ENCODE results near the gene ERC2.

ERC2 gene

DNA sequence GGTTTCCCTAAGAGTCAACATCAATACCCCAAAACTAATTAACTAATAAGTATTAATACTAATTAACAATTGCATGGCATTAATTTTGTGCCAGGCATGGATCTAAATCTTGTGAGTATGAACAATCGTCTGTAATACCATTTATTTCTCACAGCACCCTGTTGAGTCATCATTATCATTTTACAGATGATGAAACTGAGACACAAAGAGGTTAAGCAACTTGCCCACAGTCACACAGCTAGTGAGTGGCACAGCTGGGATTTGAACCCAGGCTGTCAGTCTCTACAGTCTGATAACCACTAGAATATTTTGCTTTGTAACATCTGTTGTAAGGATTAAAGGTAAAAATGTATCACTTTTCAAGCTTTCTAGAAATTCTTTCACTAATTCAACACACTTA is 557.7 kb downstream of the ERC2 start:
- no peak overlapping the region for H3K4me3 ChIP-seq (ENCODE audit: low read depth, low read length)
- in situ Hi-C loops (cut with HindIII; ENCODE audit: low sequenced_read_pairs), result no loop called here
- TF ChIP-seq CTCF (IDR thresholded peaks at IDR 0.05; ENCODE audit: low read depth, low read length, missing control alignments), result no peak
- DNase-seq (ENCODE audit: low read depth), result no peak

GRCh38 chr3:55909373-55909772 is 558.9 kb downstream of the ERC2 start:
- in situ Hi-C loops (cut with HindIII; ENCODE audit: low sequenced_read_pairs), result no loop called here
- no peak overlapping the region for H3K4me3 ChIP-seq (ENCODE audit: low read depth, low read length)
- no peak for TF ChIP-seq CTCF (IDR thresholded peaks at IDR 0.05; ENCODE audit: low read depth, low read length, missing control alignments)
- no peak for DNase-seq (ENCODE audit: low read depth)

GRCh38 chr3:55907616-55908015 is 560.7 kb downstream of the ERC2 start:
- in situ Hi-C loops (cut with HindIII; ENCODE audit: low sequenced_read_pairs), result no loop called here
- H3K4me3 ChIP-seq (ENCODE audit: low read depth, low read length), result no peak overlapping the region
- TF ChIP-seq CTCF (IDR thresholded peaks at IDR 0.05; ENCODE audit: low read depth, low read length, missing control alignments), result no peak
- no peak for DNase-seq (ENCODE audit: low read depth)

GRCh38 chr3:55906896-55907295 is 561.4 kb downstream of the ERC2 start:
- no peak for TF ChIP-seq CTCF (IDR thresholded peaks at IDR 0.05; ENCODE audit: low read depth, low read length, missing control alignments)
- in situ Hi-C loops (cut with HindIII; ENCODE audit: low sequenced_read_pairs), result no loop called here
- no peak for DNase-seq (ENCODE audit: low read depth)
- no peak overlapping the region for H3K4me3 ChIP-seq (ENCODE audit: low read depth, low read length)

DNA sequence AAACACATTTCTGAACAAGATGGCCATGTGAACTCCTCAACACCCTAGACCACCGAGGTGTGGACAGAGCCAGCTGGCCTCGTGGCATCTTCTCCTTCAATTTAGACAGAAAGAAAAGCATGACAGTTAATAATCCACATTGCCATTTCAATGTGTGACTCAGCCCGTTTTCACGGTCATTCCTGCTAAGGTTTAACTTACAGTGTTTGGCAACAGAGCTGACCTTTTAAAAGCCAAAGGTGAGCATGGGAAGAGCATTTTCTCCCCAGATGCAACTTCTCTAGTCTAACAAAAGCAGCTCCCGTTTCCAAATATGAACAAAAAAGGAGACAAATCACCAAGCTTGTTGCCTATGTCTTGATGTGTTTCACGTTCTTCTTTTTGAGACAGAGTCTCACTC is 563.6 kb downstream of the ERC2 start:
- H3K4me3 ChIP-seq (ENCODE audit: low read depth, low read length), result no peak overlapping the region
- in situ Hi-C loops (cut with HindIII; ENCODE audit: low sequenced_read_pairs), result no loop called here
- no peak for TF ChIP-seq CTCF (IDR thresholded peaks at IDR 0.05; ENCODE audit: low read depth, low read length, missing control alignments)
- DNase-seq (ENCODE audit: low read depth), result no peak

GRCh38 chr3:55903680-55904079 is 564.6 kb downstream of the ERC2 start:
- no peak for TF ChIP-seq CTCF (IDR thresholded peaks at IDR 0.05; ENCODE audit: low read depth, low read length, missing control alignments)
- DNase-seq (ENCODE audit: low read depth), result no peak
- no peak overlapping the region for H3K4me3 ChIP-seq (ENCODE audit: low read depth, low read length)
- in situ Hi-C loops (cut with HindIII; ENCODE audit: low sequenced_read_pairs), result no loop called here

Measured in astrocyte of the cerebellum (primary cell).